Thymus (tissue), 11 donors: ENCODE measurements around the gene RGMA. TPM values are rescaled to one million over a fixed set of nuclear protein-coding genes. Genes with fewer than 3 reads are reported as not detected.

Experiments
- DNase-seq, 9 donors: peaks; one replicate each; pipeline ENCODE4 v3.0.0-alpha.2; 2013; ENCODE audit warnings: low spot score in 9 of 9, low read depth in 6 of 9, missing footprints in 1 of 9
- H3K27ac ChIP-seq, 2 donors: one replicate each; pipeline ENCODE4 v1.5.1; 2013; ENCODE audit warnings: control low read depth in 1 of 2, low read depth in 1 of 2, low read length in 1 of 2, mild to moderate bottlenecking in 1 of 2, moderate library complexity in 1 of 2
- H3K27me3 ChIP-seq, 2 donors: one replicate each; pipeline ENCODE4 v1.5.1; 2013; ENCODE audit warnings: low read length in 1 of 2; ENCODE audit not compliant: control insufficient read depth in 2 of 2, insufficient read depth in 1 of 2
- H3K36me3 ChIP-seq, 2 donors: one replicate each; pipeline ENCODE4 v1.5.1; 2013; ENCODE audit warnings: low read length in 1 of 2, mild to moderate bottlenecking in 1 of 2, moderate library complexity in 1 of 2; ENCODE audit not compliant: control insufficient read depth in 2 of 2, insufficient read depth in 2 of 2
- H3K4me1 ChIP-seq, 2 donors: one replicate each; pipeline ENCODE4 v1.5.1; 2013; ENCODE audit warnings: low read length in 2 of 2; ENCODE audit not compliant: control insufficient read depth in 2 of 2, insufficient read depth in 2 of 2
- H3K4me3 ChIP-seq, 2 donors: one replicate each; pipeline ENCODE4 v1.5.1; 2013; ENCODE audit warnings: low read length in 2 of 2, control low read depth in 1 of 2, mild to moderate bottlenecking in 1 of 2
- H3K9me3 ChIP-seq, 2 donors: one replicate each; pipeline ENCODE4 v1.5.1; 2013; ENCODE audit warnings: low read length in 1 of 2, mild to moderate bottlenecking in 1 of 2; ENCODE audit not compliant: control insufficient read depth in 2 of 2, insufficient read depth in 1 of 2
- WGBS: extraction: QIAGEN DNeasy Blood & Tissue Kit; methylation state at CpG from one replicate; pipeline ENCODE4 v1.1.7; 2013; 5-methylcytosine and 5-hydroxymethylcytosine counted together
- polyA plus RNA-seq: library from polyadenylated mRNA; stranded (reverse); fragments of 200-250 nt; gene quantifications from one replicate; pipeline ENCODE4 v1.2.3, GENCODE V29; 2013
- total RNA-seq: library from RNA; stranded (reverse); fragments of 120-200 nt; gene quantifications from one replicate; pipeline ENCODE4 v1.2.4, GENCODE V29; 2013
- donor health status: healthy.

The RGMA gene
- total and polyA plus RNA-seq, 2 donors, result 0.76 to 5.7 TPM

DNA sequence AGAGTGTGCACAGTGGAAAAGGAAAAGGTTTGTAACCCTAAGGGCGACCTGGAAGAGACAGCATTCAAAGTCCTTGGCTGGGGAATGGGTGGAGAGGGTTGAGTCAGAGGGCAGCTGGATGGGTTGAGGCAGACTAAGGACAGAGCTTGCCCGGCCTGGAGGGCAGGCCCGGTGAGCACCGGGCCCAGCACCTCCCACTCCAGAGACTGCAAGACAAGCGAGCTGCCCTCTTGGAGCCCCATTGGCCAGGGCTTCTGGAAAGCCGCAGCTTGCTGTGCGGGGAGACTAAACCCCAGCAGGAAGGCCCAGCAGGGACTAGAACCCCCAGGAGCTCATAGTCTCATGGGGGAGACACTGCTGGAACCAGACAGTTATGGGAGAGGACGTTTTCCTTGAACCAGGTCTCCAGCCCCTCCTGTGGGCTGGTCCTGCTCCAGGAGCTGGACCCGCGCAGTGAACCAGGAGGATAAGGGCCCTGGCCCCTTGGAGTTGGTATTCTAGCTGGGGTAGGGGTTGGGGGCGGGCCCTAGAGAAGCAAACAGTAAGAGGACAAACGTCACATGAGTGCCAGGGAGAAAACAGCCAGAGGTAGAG lies 59.1 kb downstream of the RGMA start:
- H3K4me1 ChIP-seq, result peaks cover 5 to 7% of the 10 kb centered on the region in 2 donors
- H3K4me3 ChIP-seq, result no peak overlapping the region
- peaks cover 24 to 27% of the 10 kb centered on the region in 2 donors for H3K36me3 ChIP-seq
- no peak overlapping the region for H3K27ac ChIP-seq
- DNase-seq, result no peak
- WGBS, result 90% methylated on average over 12 of the region's 12 CpGs
- H3K27me3 ChIP-seq, result no peaks in the 10 kb centered on the region
- H3K9me3 ChIP-seq, result no peaks in the 10 kb centered on the region

DNA sequence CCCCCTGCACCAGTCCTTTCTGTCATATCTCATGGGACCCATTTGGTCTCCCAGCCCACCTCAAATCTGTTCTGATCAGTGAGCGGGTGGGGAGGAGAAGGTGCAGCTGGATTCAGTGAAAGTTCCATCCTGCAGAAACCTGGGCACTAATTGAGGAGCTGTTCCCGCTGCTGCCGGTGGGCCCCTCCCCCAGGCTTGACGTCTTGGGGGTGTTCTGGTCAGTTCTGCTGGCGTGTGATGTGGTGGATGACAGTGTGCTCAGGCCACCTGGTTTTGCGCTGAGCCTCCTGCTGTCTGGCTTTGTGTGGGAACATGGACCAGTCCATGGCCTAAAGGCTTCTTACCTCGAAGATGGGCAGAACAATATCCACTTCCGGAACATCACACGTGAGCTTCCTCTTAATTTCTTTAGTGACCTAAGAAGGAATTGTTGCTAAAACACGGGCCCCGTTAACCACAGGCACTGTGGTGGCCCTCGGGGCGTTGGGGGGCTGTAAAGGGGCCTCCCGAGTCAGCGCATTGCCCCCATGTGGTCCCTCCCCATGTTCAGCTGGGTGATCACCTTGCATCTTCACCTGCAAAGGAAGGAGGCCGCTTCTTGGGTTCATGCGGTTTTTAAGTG lies 59.7 kb downstream of the RGMA start:
- H3K4me3 ChIP-seq, result no peak overlapping the region
- WGBS, result 66% methylated on average over 17 of the region's 17 CpGs
- H3K27ac ChIP-seq, result peak overlapping the region in 1 of 2 donors; percentile 39
- H3K4me1 ChIP-seq, result peaks cover 5 to 7% of the 10 kb centered on the region in 2 donors
- H3K27me3 ChIP-seq, result no peaks in the 10 kb centered on the region
- DNase-seq, result no peak
- H3K9me3 ChIP-seq, result no peaks in the 10 kb centered on the region
- peaks cover 30 to 33% of the 10 kb centered on the region in 2 donors for H3K36me3 ChIP-seq

DNA sequence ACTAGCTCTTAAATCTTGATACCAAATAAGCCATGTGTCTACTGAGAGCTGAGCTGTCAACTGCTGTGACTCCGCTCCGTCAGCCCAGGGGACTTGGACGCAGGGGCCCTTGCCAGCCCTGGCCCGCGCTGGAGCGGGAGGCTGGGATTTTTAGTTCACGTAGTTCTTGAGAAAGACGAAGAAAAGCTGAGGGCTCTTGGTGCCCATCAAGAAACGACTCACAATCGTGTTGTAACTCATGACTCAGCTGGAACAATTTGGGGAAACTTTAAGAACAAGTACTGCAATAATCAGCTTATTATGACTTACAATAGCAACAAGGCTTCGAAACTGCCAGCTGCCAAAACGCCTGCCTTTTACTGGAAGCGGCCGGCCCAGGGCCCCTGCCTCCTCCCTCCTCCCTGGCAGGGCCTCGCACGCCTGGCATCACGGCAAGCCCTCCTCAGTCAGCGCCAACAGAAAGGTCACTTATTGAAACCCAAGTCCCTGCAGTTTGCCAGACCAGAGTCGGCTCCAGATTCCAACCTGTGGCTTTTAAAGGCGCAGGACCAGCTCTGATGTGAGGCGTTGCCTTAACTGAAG lies 60.3 kb downstream of the RGMA start:
- WGBS, result 93% methylated on average over 21 of the region's 21 CpGs
- Histone ChIP-seq H3K27ac (peak overlapping the region in 1 of 2 donors; percentile 31), H3K36me3 (peaks cover 34 to 39% of the 10 kb centered on the region in 2 donors), H3K4me3 (no peak overlapping the region), H3K27me3 (no peaks in the 10 kb centered on the region), H3K4me1 (peaks cover 5 to 7% of the 10 kb centered on the region in 2 donors), H3K9me3 (no peaks in the 10 kb centered on the region)
- DNase-seq, result no peak

DNA sequence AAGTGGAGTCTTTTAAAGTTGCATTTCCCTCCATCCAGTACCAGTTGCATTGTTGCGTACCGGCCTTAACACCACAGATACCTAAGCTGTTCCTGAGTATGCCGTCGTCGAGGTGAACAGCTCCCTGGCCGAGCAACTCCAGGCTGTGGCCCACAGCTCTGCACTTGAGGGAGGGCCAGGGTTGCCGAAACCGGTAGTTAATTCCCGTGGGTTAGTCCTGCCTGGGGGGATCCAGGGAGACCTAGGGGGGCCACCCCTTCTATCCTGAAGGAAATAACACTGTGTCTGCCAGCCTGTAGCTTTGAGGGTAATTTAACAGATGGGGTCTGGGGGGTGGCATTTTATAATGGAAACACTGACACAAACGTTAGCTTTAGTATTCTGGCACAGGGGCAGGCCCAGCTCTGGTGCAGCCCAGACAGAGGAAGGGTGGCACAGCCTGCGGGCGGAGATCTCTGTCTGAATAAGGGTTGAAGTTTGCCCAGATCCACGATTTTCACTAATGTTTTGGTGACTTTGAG lies 60.8 kb downstream of the RGMA start:
- Histone ChIP-seq H3K27me3 (no peaks in the 10 kb centered on the region), H3K36me3 (peaks cover 36 to 43% of the 10 kb centered on the region in 2 donors), H3K4me3 (no peak overlapping the region), H3K4me1 (peaks cover 5 to 7% of the 10 kb centered on the region in 2 donors), H3K27ac (peak overlapping the region in 1 of 2 donors; percentile 31), H3K9me3 (no peaks in the 10 kb centered on the region)
- WGBS, result 92% methylated on average over 13 of the region's 13 CpGs
- DNase-seq, result no peak

GRCh38 chr15:93027413-93027812 lies 61.6 kb downstream of the RGMA start:
- Histone ChIP-seq H3K4me3 (no peak overlapping the region), H3K27ac (no peak overlapping the region), H3K27me3 (no peaks in the 10 kb centered on the region), H3K9me3 (no peaks in the 10 kb centered on the region), H3K4me1 (peaks cover 5 to 7% of the 10 kb centered on the region in 2 donors), H3K36me3 (peaks cover 44 to 51% of the 10 kb centered on the region in 2 donors)
- 93% methylated on average over 10 of the region's 10 CpGs for WGBS
- DNase-seq, result no peak

DNA sequence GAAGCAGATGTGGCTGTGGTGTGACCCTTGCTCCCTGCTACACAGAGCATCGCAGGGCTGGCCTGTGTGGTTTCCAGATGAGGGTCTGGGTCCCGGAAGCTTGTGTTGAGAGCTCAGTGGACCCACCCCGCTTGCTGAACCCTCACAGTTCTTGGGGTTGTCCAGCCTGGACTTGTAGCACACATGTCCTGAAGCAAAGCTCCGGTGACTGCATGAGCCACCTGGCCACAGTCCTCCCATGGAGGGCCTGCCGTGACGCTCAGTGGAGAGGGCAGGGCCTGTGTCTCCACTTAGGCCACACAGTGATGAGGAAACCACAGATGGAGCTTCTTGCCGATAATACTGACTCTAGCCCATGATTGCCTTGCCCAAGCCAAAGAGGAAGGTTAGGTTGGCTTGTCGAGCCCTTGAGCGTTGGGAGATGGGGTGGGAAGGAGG lies 62.6 kb downstream of the RGMA start:
- no peak overlapping the region for H3K27ac ChIP-seq
- no peaks in the 10 kb centered on the region for H3K9me3 ChIP-seq
- H3K36me3 ChIP-seq, result peaks cover 52 to 61% of the 10 kb centered on the region in 2 donors
- H3K4me1 ChIP-seq, result peaks cover 5 to 7% of the 10 kb centered on the region in 2 donors
- no peak overlapping the region for H3K4me3 ChIP-seq
- no peak for DNase-seq
- 94% methylated on average over 9 of the region's 9 CpGs for WGBS
- no peaks in the 10 kb centered on the region for H3K27me3 ChIP-seq

DNA sequence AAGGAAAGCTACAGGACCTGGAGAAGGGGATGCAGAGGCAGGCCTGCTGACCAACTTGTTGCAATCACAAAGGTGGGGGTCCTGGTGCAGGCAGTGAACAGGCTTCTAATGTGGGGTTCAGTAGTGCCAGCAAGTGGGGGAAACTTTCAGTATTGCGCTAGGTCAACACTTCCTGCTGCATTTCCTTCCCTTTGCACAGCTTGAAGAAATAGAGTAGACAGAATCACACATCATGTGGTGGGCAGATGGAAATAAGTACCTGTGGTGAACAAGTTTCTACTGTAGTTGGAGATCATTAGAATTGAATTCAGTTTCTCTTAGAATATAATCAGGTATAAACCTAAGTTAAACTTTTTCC lies 63.4 kb downstream of the RGMA start:
- H3K4me1 ChIP-seq, result peaks cover 3 to 4% of the 10 kb centered on the region in 2 donors
- 94% methylated on average over 1 of the region's 1 CpG for WGBS
- no peak overlapping the region for H3K4me3 ChIP-seq
- H3K27me3 ChIP-seq, result no peaks in the 10 kb centered on the region
- H3K27ac ChIP-seq, result no peak overlapping the region
- H3K36me3 ChIP-seq, result peaks cover 56 to 69% of the 10 kb centered on the region in 2 donors
- H3K9me3 ChIP-seq, result no peaks in the 10 kb centered on the region
- no peak for DNase-seq

GRCh38 chr15:93024716-93025624 lies 64.0 kb downstream of the RGMA start:
- Histone ChIP-seq H3K4me3 (no peak overlapping the region), H3K27ac (peak overlapping the region in 1 of 2 donors; percentile 48), H3K36me3 (peaks cover 62 to 75% of the 10 kb centered on the region in 2 donors), H3K27me3 (no peaks in the 10 kb centered on the region), H3K9me3 (no peaks in the 10 kb centered on the region), H3K4me1 (no peaks in the 10 kb centered on the region)
- whole genome bisulfite sequencing, result 96% methylated on average over 8 of the region's 8 CpGs
- DNase-seq, result no peak
